ENCODE results near the gene C6orf120. TPM values are rescaled to one million over a fixed set of nuclear protein-coding genes. Genes with fewer than 3 reads are reported as not detected.

C6orf120 gene
- total RNA-seq, 1 experiment from 2014 or later: 20.6 TPM

DNA sequence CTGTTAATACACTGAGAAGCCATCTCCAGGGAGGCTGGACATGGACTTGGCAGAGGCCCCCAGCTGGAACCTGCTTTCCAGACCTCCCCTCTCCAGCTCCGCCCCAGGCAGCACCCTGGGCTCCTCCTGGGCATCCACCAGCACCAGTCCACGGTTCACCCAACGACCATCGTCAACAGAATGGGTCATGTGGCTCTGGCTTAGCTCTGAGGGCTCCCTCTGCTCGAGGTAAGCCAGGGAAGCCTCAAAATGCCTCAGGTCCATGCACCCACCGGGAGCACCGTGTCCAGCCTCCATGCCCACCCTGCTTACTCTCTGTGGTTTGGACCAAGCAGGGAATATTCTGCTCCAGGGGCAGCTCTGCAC is 40.6 kb upstream of the C6orf120 start:
- Histone ChIP-seq H3K27ac (ENCODE audit: low read depth, low read length) (no peak overlapping the region), H3K27me3 (ENCODE audit: insufficient read depth, low read length) (no peaks in the 10 kb centered on the region), H3K36me3 (ENCODE audit: control insufficient read depth in 1 of 2, insufficient read depth in 2 of 2, low read length in 2 of 2) (peaks cover 16 to 26% of the 10 kb centered on the region in 2 experiments; a peak in 3 of 4 replicates), H3K4me1 (ENCODE audit: control insufficient read depth in 1 of 2, insufficient read depth in 2 of 2, low read length in 2 of 2) (no peaks in the 10 kb centered on the region), H3K4me3 (replicated peaks in 1 of 2; ENCODE audit: low read depth in 1 of 2, low read length in 2 of 2) (no peak overlapping the region), H3K9me3 (ENCODE audit: control insufficient read depth in 1 of 2, insufficient read depth in 1 of 2, low read depth in 1 of 2, low read length in 2 of 2) (no peaks in the 10 kb centered on the region), H3K9ac (ENCODE audit: low read length) (no peak overlapping the region), H3K79me2 (ENCODE audit: insufficient read depth, low read length) (no peaks in the 10 kb centered on the region), H3K9me2 (ENCODE audit: insufficient read depth) (no peaks in the 10 kb centered on the region), H2AFZ (ENCODE audit: low read depth, low read length, poor library complexity, severe bottlenecking) (no peak overlapping the region), H4K20me1 (ENCODE audit: insufficient read depth) (no peaks in the 10 kb centered on the region), H3K4me2 (ENCODE audit: low read length) (no peak overlapping the region)
- ATAC-seq: no peak
- intact Hi-C loops (cut with micrococcal nuclease): no loop called here
- TF ChIP-seq ZNF274 (IDR thresholded peaks at IDR 0.05; ENCODE audit: low read depth, low read length) (no peak), CEBPB (IDR thresholded peaks at IDR 0.05; ENCODE audit: low read depth) (no peak), YY1 (IDR thresholded peaks at IDR 0.05; ENCODE audit: extremely low read depth, insufficient replicate concordance, low read depth, low read length) (no peak), ZFX (IDR thresholded peaks at IDR 0.05) (no peak), EZH2phosphoT487 (IDR thresholded peaks at IDR 0.05; ENCODE audit: borderline replicate concordance) (no peak), SRF (IDR thresholded peaks at IDR 0.05; ENCODE audit: low read depth) (no peak), SP1 (IDR thresholded peaks at IDR 0.05; ENCODE audit: low read depth) (no peak)
- TF ChIP-seq, protein P1, sequence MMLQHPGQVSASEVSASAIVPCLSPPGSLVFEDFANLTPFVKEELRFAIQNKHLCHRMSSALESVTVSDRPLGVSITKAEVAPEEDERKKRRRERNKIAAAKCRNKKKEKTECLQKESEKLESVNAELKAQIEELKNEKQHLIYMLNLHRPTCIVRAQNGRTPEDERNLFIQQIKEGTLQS (IDR thresholded peaks at IDR 0.05): no peak
- RAD21 ChIA-PET (ENCODE audit: low non-redundant PET in 1 of 2, low total read pairs in 2 of 2, uncharacterized antibody in 2 of 2, unreplicated experiment in 2 of 2): no interaction called here
- POLR2A ChIA-PET: no interaction called here
- DNase-seq (ENCODE audit: low read depth, low spot score): no peak
- CTCF ChIA-PET: no interaction called here
- BruUV-seq (replicated peaks): no TSS peak

DNA sequence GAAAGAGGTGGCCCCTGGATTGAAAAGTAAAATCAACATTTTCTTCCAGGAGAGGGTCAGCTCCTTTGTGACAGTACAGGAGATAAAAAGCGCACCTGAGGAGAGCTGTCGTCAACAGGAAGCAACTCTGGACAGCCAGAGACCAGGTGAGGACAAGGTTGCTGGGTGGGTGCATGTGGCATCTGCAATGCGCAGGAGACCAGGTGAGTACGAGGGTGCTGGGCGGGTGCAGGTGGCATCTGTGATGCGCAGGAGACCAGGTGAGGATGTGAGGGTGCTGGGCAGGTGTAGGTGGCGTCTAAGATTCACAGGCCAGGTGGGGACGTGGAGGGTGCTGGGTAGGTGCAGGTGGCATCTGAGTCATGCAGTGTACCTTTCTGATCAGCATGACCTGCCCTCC is 38.5 kb upstream of the C6orf120 start:
- H3K9ac ChIP-seq (ENCODE audit: low read length): no peak overlapping the region
- no peaks in the 10 kb centered on the region for H3K79me2 ChIP-seq (ENCODE audit: insufficient read depth, low read length)
- intact Hi-C loops (cut with micrococcal nuclease): no loop called here
- H3K4me2 ChIP-seq (ENCODE audit: low read length): no peak overlapping the region
- DNase-seq (ENCODE audit: low read depth, low spot score) (no peak), ATAC-seq (no peak)
- no peaks in the 10 kb centered on the region for H3K9me2 ChIP-seq (ENCODE audit: insufficient read depth)
- H3K27me3 ChIP-seq (ENCODE audit: insufficient read depth, low read length): no peaks in the 10 kb centered on the region
- H4K20me1 ChIP-seq (ENCODE audit: insufficient read depth): no peaks in the 10 kb centered on the region
- no peak overlapping the region for H3K27ac ChIP-seq (ENCODE audit: low read depth, low read length)
- H3K4me1 ChIP-seq (ENCODE audit: control insufficient read depth in 1 of 2, insufficient read depth in 2 of 2, low read length in 2 of 2): no peaks in the 10 kb centered on the region
- no TSS peak for BruUV-seq (replicated peaks)
- no peaks in the 10 kb centered on the region for H3K9me3 ChIP-seq (ENCODE audit: control insufficient read depth in 1 of 2, insufficient read depth in 1 of 2, low read depth in 1 of 2, low read length in 2 of 2)
- RAD21 ChIA-PET (ENCODE audit: low non-redundant PET in 1 of 2, low total read pairs in 2 of 2, uncharacterized antibody in 2 of 2, unreplicated experiment in 2 of 2): no interaction called here
- POLR2A ChIA-PET: no interaction called here
- H3K4me3 ChIP-seq (replicated peaks in 1 of 2; ENCODE audit: low read depth in 1 of 2, low read length in 2 of 2): no peak overlapping the region
- peaks cover 12 to 20% of the 10 kb centered on the region in 2 experiments; a peak in 3 of 4 replicates for H3K36me3 ChIP-seq (ENCODE audit: control insufficient read depth in 1 of 2, insufficient read depth in 2 of 2, low read length in 2 of 2)
- H2AFZ ChIP-seq (ENCODE audit: low read depth, low read length, poor library complexity, severe bottlenecking): no peak overlapping the region
- CTCF ChIA-PET: no interaction called here
- no peak for TF ChIP-seq CBX3 (IDR thresholded peaks at IDR 0.05; ENCODE audit: low read depth)
- TF ChIP-seq, protein P1 (IDR thresholded peaks at IDR 0.05): no peak
- no peak for TF ChIP-seq POLR2A (IDR thresholded peaks at IDR 0.05; ENCODE audit: borderline replicate concordance, extremely low read depth, insufficient read depth, insufficient read length)
- TF ChIP-seq FOSL1 (IDR thresholded peaks at IDR 0.05; ENCODE audit: low read depth): no peak
- no peak for TF ChIP-seq ELF1 (IDR thresholded peaks at IDR 0.05; ENCODE audit: borderline replicate concordance, low read depth)
- no peak for TF ChIP-seq YY1 (IDR thresholded peaks at IDR 0.05; ENCODE audit: extremely low read depth, insufficient replicate concordance, low read depth, low read length)
- no peak for TF ChIP-seq ZNF274 (IDR thresholded peaks at IDR 0.05; ENCODE audit: low read depth, low read length)
- TF ChIP-seq, protein P2, sequence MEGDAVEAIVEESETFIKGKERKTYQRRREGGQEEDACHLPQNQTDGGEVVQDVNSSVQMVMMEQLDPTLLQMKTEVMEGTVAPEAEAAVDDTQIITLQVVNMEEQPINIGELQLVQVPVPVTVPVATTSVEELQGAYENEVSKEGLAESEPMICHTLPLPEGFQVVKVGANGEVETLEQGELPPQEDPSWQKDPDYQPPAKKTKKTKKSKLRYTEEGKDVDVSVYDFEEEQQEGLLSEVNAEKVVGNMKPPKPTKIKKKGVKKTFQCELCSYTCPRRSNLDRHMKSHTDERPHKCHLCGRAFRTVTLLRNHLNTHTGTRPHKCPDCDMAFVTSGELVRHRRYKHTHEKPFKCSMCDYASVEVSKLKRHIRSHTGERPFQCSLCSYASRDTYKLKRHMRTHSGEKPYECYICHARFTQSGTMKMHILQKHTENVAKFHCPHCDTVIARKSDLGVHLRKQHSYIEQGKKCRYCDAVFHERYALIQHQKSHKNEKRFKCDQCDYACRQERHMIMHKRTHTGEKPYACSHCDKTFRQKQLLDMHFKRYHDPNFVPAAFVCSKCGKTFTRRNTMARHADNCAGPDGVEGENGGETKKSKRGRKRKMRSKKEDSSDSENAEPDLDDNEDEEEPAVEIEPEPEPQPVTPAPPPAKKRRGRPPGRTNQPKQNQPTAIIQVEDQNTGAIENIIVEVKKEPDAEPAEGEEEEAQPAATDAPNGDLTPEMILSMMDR (IDR thresholded peaks at IDR 0.05 in 2 of 3, conservative IDR thresholded peaks at IDR 0.05 in 1 of 3; ENCODE audit: borderline replicate concordance in 1 of 3, insufficient read depth in 1 of 3, low read depth in 2 of 3, low read length in 2 of 3): no peak
- no peak for TF ChIP-seq EZH2phosphoT487 (IDR thresholded peaks at IDR 0.05; ENCODE audit: borderline replicate concordance)
- no peak for TF ChIP-seq RAD21 (IDR thresholded peaks at IDR 0.05; ENCODE audit: low read depth)
- no peak for TF ChIP-seq ZFX (IDR thresholded peaks at IDR 0.05)
- no peak for TF ChIP-seq EZH2 (IDR thresholded peaks at IDR 0.05)
- TF ChIP-seq SP1 (IDR thresholded peaks at IDR 0.05; ENCODE audit: low read depth): no peak
- TF ChIP-seq EGR1 (IDR thresholded peaks at IDR 0.05; ENCODE audit: low read depth): no peak
- TF ChIP-seq, protein P3, sequence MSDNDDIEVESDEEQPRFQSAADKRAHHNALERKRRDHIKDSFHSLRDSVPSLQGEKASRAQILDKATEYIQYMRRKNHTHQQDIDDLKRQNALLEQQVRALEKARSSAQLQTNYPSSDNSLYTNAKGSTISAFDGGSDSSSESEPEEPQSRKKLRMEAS (IDR thresholded peaks at IDR 0.05): no peak
- no peak for TF ChIP-seq SIN3A (IDR thresholded peaks at IDR 0.05; ENCODE audit: low read depth)
- TF ChIP-seq POLR2AphosphoS5 (IDR thresholded peaks at IDR 0.05; ENCODE audit: low read depth, low read length): no peak
